ENCODE results near the gene WHRN. TPM values are rescaled to one million over a fixed set of nuclear protein-coding genes. Genes with fewer than 3 reads are reported as not detected.
A peak's percentile ranks its signal among the peaks of the same experiment; 100 is the strongest.

Gene WHRN
- total and polyA plus RNA-seq, 2 donors (not counting 1 experiment from before 2014, with no cell fraction given): 19.4 to 95.7 TPM

DNA sequence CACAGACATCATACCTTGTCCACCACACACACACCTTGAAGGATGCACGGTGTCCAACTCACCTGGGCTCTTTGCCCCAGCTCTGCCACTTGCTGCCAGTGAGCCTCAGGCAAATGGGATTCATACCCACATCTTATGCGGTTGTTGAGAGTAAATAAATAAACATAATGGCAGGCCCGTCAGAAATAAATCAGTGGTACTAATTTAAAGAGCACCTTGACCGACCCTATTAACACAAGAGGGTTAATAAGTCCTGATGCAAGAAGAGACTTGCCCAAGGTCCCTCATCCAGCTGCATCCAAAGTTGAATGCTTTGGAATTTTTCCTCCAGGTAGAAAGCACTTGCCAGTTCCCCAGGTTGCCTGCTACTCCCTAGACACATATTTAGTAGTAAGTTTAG, 105.9 kb downstream of the WHRN start:
- Mint-ChIP-seq H3K4me3 (no peak overlapping the region), H3K9me3 (ENCODE audit: insufficient read depth) (no peaks in the 10 kb centered on the region), H3K27me3 (no peaks in the 10 kb centered on the region), H3K4me1 (peaks cover 31% of the 10 kb centered on the region), H3K27ac (peak overlapping the region; percentile 3)
- Histone ChIP-seq H3K27me3 (replicated peaks in 1 of 4; ENCODE audit: control extremely low read depth in 1 of 4, control insufficient read depth in 3 of 4, insufficient read depth in 4 of 4, low read length in 3 of 4) (no peaks in the 10 kb centered on the region), H3K79me2 (ENCODE audit: control insufficient read depth, insufficient read depth, low read length) (peaks cover 33% of the 10 kb centered on the region), H4K20me1 (ENCODE audit: control insufficient read depth, insufficient read depth, low read length, poor library complexity, severe bottlenecking) (peaks cover 23% of the 10 kb centered on the region), H3K4me3 (ENCODE audit: control extremely low read depth in 1 of 5, extremely low read depth in 1 of 5, insufficient read depth in 1 of 5, low read depth in 2 of 5, low read length in 4 of 5) (no peak overlapping the region), H3K4me2 (replicated peaks; ENCODE audit: low read depth, low read length, poor library complexity, severe bottlenecking) (no peak overlapping the region), H2AFZ (ENCODE audit: insufficient read depth, low read depth, low read length, poor library complexity, severe bottlenecking) (no peak overlapping the region), H3K9ac (ENCODE audit: low read length) (no peak overlapping the region), H3K36me3 (replicated peaks in 1 of 2; ENCODE audit: control extremely low read depth in 1 of 2, control insufficient read depth in 1 of 2, extremely low read depth in 1 of 2, insufficient read depth in 2 of 2, low read length in 1 of 2) (peaks cover 0 to 26% of the 10 kb centered on the region in 2 experiments), H3K9me3 (ENCODE audit: control extremely low read depth in 1 of 3, control insufficient read depth in 2 of 3, insufficient read depth in 1 of 3, low read length in 2 of 3) (no peaks in the 10 kb centered on the region), H3K27ac (ENCODE audit: low read length in 2 of 2) (no peak overlapping the region), H3K4me1 (ENCODE audit: control insufficient read depth in 2 of 2, insufficient read depth in 2 of 2, low read length in 2 of 2) (peaks cover 30 to 41% of the 10 kb centered on the region in 2 donors)
- 90% methylated on average over 2 of the region's 4 CpGs for WGBS (ENCODE audit: insufficient coverage)
- intact Hi-C loops (cut with micrococcal nuclease): loop anchor here (2.0 to 5.0 kb wide), 2 partner anchors 37 to 61 kb away; no protein-coding TSS in a partner anchor
- DNase-seq (no peak), ATAC-seq (ENCODE audit: low read depth) (no peak)
- TF ChIP-seq EZH2 (IDR thresholded peaks at IDR 0.05; ENCODE audit: borderline replicate concordance, insufficient read depth, low read depth, low read length, poor library complexity, severe bottlenecking): no peak
- TF ChIP-seq, protein P1, sequence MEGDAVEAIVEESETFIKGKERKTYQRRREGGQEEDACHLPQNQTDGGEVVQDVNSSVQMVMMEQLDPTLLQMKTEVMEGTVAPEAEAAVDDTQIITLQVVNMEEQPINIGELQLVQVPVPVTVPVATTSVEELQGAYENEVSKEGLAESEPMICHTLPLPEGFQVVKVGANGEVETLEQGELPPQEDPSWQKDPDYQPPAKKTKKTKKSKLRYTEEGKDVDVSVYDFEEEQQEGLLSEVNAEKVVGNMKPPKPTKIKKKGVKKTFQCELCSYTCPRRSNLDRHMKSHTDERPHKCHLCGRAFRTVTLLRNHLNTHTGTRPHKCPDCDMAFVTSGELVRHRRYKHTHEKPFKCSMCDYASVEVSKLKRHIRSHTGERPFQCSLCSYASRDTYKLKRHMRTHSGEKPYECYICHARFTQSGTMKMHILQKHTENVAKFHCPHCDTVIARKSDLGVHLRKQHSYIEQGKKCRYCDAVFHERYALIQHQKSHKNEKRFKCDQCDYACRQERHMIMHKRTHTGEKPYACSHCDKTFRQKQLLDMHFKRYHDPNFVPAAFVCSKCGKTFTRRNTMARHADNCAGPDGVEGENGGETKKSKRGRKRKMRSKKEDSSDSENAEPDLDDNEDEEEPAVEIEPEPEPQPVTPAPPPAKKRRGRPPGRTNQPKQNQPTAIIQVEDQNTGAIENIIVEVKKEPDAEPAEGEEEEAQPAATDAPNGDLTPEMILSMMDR (IDR thresholded peaks at IDR 0.05): no peak
- ChIA-PET POLR2A (interaction anchor here (1.5 to 5.0 kb wide), 4 partner anchors 14 to 33 kb away, joined by 4 to 45 read pairs (median 16); no protein-coding TSS in a partner anchor), CTCF (interaction anchor here (1.0 to 2.8 kb wide), 6 partner anchors 11 to 254 kb away, joined by 3 to 12 read pairs (median 4); partner anchors contain the start of gene ATP6V1G1)
